ENCODE measurements around the gene STK26. TPM values are rescaled to one million over a fixed set of nuclear protein-coding genes. Genes with fewer than 3 reads are reported as not detected.
A peak's percentile ranks its signal among the peaks of the same experiment; 100 is the strongest.

Gene STK26
- total and polyA plus RNA-seq, 2 of the 13 experiments (the other 11 are each of a cell fraction or from before 2014, with no cell fraction given): 16.9 to 47.9 TPM

DNA sequence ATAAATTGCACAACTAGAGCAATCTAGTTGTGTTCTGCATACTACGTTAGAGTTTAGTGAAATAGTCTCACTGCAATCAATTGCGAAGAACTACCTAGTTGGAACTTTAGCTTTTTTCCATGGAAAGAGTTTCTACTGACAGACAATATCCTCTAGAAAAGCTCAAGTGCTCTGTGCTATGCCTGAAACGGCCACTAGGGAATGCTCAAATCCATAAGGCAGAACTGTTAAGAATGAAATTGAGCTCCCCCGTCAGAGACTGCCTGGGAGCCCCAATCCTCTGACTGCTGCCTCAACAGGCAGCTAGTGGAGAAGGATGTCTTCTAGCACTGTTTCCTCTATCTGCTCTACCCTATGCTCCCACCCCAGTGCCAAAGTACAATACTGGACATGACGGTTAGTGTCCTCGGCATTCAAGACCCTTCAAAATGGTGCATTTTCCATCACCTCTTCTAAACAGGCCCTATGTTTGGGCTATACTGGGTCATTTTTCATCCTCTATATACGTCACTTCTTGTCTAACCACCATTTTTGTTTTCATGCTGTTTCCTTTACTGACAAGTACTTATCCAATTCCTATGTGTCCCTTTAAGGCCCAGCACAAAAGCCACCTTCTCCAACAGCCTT lies 69.5 kb downstream of the STK26 start:
- Histone ChIP-seq H3K79me2 (ENCODE audit: insufficient read depth, low read length) (no peaks in the 10 kb centered on the region), H3K9me3 (ENCODE audit: low read length) (no peaks in the 10 kb centered on the region), H2AFZ (ENCODE audit: low read length) (no peak overlapping the region), H3K36me3 (replicated peaks in 1 of 2; ENCODE audit: control insufficient read depth in 1 of 2, insufficient read depth in 2 of 2, low read length in 2 of 2) (no peaks in the 10 kb centered on the region), H3K27me3 (ENCODE audit: control insufficient read depth in 1 of 2, insufficient read depth in 2 of 2, low read length in 2 of 2) (no peaks in the 10 kb centered on the region), H3K4me2 (ENCODE audit: low read depth, low read length) (peak overlapping the region; percentile 42; the same call in 1 of the 2 replicates), H3K9ac (ENCODE audit: insufficient read depth, low read depth, low read length) (no peak overlapping the region), H3K27ac (ENCODE audit: extremely low read length, insufficient read depth, low read length) (no peak overlapping the region), H3K4me3 (replicated peaks in 1 of 3; ENCODE audit: insufficient read depth in 1 of 3, low read depth in 2 of 3, low read length in 3 of 3) (no peak overlapping the region), H3K4me1 (ENCODE audit: insufficient read depth, low read length) (peaks cover 9% of the 10 kb centered on the region; the same call in 1 of the 2 replicates), H4K20me1 (ENCODE audit: insufficient read depth, low read length) (no peaks in the 10 kb centered on the region)
- in situ Hi-C loops (cut with HindIII; ENCODE audit: extremely low pct_ligation_motif_present, low pct_unique_long_range_greater_than_20kb) (no loop called here), intact Hi-C loops (cut with micrococcal nuclease; ENCODE audit: unreplicated experiment) (loop anchor here (2.0 kb wide), 1 partner anchor 126 kb away; the partner anchor contains the start of gene RAP2C)
- WGBS (ENCODE audit: low lambda C conversion rate): 50% methylated on average over 5 of the region's 7 CpGs
- peak; percentile 55 for DNase-seq (ENCODE audit: low spot score)
- peak; percentile 84 for ATAC-seq
- peak; percentile 34 for FAIRE-seq
- POLR2A ChIA-PET: interaction anchor here (0.6 to 1.6 kb wide), 3 partner anchors 14 to 522 kb away, joined by 3 to 5 read pairs (median 3); partner anchors contain the start of gene RAP2C
- CTCF ChIA-PET (ENCODE audit: low intra/inter-chr PET ratio, low total read pairs): interaction anchor here (1.4 kb wide), 1 partner anchor 127 kb away, joined by 6 read pairs; the partner anchor contains the start of gene RAP2C
- BruUV-seq (replicated peaks): no TSS peak
- TF ChIP-seq ZBTB14 (CRISPR knock-in tag; IDR thresholded peaks at IDR 0.05) (no peak), RAD21 (CRISPR knock-in tag; IDR thresholded peaks at IDR 0.05) (peak; percentile 27; the same call in 1 of the 2 replicates), ARNTL (CRISPR knock-in tag; IDR thresholded peaks at IDR 0.05) (no peak), ATF1 (CRISPR knock-in tag; IDR thresholded peaks at IDR 0.05) (no peak), ZNF713 (CRISPR knock-in tag; IDR thresholded peaks at IDR 0.05) (no peak), MLLT10 (CRISPR knock-in tag; IDR thresholded peaks at IDR 0.05) (no peak), STAG1 (CRISPR knock-in tag; IDR thresholded peaks at IDR 0.05) (peak; percentile 67), MTA3 (CRISPR knock-in tag; IDR thresholded peaks at IDR 0.05) (no peak), PAF1 (CRISPR knock-in tag; IDR thresholded peaks at IDR 0.05) (no peak), CCAR2 (optimal IDR thresholded peaks at IDR 0.05; ENCODE audit: low read depth, low read length) (no peak), TRIM24 (CRISPR knock-in tag; IDR thresholded peaks at IDR 0.05) (no peak), GTF3A (CRISPR knock-in tag; conservative IDR thresholded peaks at IDR 0.05) (no peak), ZNF75D (CRISPR knock-in tag; IDR thresholded peaks at IDR 0.05; ENCODE audit: borderline replicate concordance) (no peak), ZNF749 (CRISPR knock-in tag; IDR thresholded peaks at IDR 0.05; ENCODE audit: borderline replicate concordance) (no peak), CHD4 (IDR thresholded peaks at IDR 0.05; ENCODE audit: borderline replicate concordance, low read length) (no peak), ZNF17 (CRISPR knock-in tag; IDR thresholded peaks at IDR 0.05) (no peak), RFX3 (CRISPR knock-in tag; IDR thresholded peaks at IDR 0.05) (no peak), ZNF224 (CRISPR knock-in tag; IDR thresholded peaks at IDR 0.05) (no peak), TEF (CRISPR knock-in tag; IDR thresholded peaks at IDR 0.05) (no peak), KMT2A (CRISPR knock-in tag; IDR thresholded peaks at IDR 0.05) (no peak)
- TF ChIP-seq, protein P1, sequence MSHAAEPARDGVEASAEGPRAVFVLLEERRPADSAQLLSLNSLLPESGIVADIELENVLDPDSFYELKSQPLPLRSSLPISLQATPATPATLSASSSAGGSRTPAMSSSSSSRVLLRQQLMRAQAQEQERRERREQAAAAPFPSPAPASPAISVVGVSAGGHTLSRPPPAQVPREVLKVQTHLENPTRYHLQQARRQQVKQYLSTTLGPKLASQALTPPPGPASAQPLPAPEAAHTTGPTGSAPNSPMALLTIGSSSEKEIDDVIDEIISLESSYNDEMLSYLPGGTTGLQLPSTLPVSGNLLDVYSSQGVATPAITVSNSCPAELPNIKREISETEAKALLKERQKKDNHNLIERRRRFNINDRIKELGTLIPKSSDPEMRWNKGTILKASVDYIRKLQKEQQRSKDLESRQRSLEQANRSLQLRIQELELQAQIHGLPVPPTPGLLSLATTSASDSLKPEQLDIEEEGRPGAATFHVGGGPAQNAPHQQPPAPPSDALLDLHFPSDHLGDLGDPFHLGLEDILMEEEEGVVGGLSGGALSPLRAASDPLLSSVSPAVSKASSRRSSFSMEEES (CRISPR knock-in tag; IDR thresholded peaks at IDR 0.05): no peak
- TF ChIP-seq, protein P2, sequence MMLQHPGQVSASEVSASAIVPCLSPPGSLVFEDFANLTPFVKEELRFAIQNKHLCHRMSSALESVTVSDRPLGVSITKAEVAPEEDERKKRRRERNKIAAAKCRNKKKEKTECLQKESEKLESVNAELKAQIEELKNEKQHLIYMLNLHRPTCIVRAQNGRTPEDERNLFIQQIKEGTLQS (CRISPR knock-in tag; IDR thresholded peaks at IDR 0.05): no peak
